ENCODE data around the gene BASP1. TPM values are rescaled to one million over a fixed set of nuclear protein-coding genes. Genes with fewer than 3 reads are reported as not detected.
"Not testable (repeated sequence)": the region's sequence is repeated elsewhere in the genome, so short reads cannot be mapped to it uniquely, and the experiment has no call there.

Gene BASP1
- polyA plus RNA-seq, 4 donors = 56.7 to 87.3 (median 85.9) TPM

- no peak for DNase-seq (ENCODE audit: low read depth in 4 of 4, low spot score in 3 of 4)
These were observed 65.1 kb downstream of the BASP1 start for GRCh38 chr5:17282283-17283120.

- DNase-seq (ENCODE audit: low read depth in 4 of 4, low spot score in 3 of 4) = no peak
These were observed 65.6 kb downstream of the BASP1 start for GRCh38 chr5:17283121-17283415.

GRCh38 chr5:17287501-17288155, 70.2 kb downstream of the BASP1 start:
- DNase-seq (ENCODE audit: low read depth in 4 of 4, low spot score in 3 of 4) = no peak

- no peak for DNase-seq (ENCODE audit: low read depth in 4 of 4, low spot score in 3 of 4)
These were observed 71.1 kb downstream of the BASP1 start for GRCh38 chr5:17288570-17288969.

- DNase-seq (ENCODE audit: low read depth in 4 of 4, low spot score in 3 of 4) = no peak
These were observed 72.5 kb downstream of the BASP1 start for GRCh38 chr5:17289681-17290539.

- no peak for DNase-seq (ENCODE audit: low read depth in 4 of 4, low spot score in 3 of 4)
These were observed 73.1 kb downstream of the BASP1 start for GRCh38 chr5:17290540-17290974.

- no peak for DNase-seq (ENCODE audit: low read depth in 4 of 4, low spot score in 3 of 4)
These were observed 75.1 kb downstream of the BASP1 start for GRCh38 chr5:17292434-17293015.

GRCh38 chr5:17294639-17295311, 77.3 kb downstream of the BASP1 start:
- no peak for DNase-seq (ENCODE audit: low read depth in 4 of 4, low spot score in 3 of 4)

- no peak for DNase-seq (ENCODE audit: low read depth in 4 of 4, low spot score in 3 of 4)
These were observed 78.2 kb downstream of the BASP1 start for GRCh38 chr5:17295671-17296070.

GRCh38 chr5:17302106-17302505, 84.7 kb downstream of the BASP1 start:
- DNase-seq (ENCODE audit: low read depth in 4 of 4, low spot score in 3 of 4) = no peak

- no peak for DNase-seq (ENCODE audit: low read depth in 4 of 4, low spot score in 3 of 4)
These were observed 85.2 kb downstream of the BASP1 start for GRCh38 chr5:17302604-17303003.

GRCh38 chr5:17304282-17304681, 86.9 kb downstream of the BASP1 start:
- DNase-seq (ENCODE audit: low read depth in 4 of 4, low spot score in 3 of 4) = no peak

GRCh38 chr5:17305017-17305416, 87.6 kb downstream of the BASP1 start:
- DNase-seq (ENCODE audit: low read depth in 4 of 4, low spot score in 3 of 4) = no peak

GRCh38 chr5:17305964-17306725, 88.7 kb downstream of the BASP1 start:
- no peak for DNase-seq (ENCODE audit: low read depth in 4 of 4, low spot score in 3 of 4)

- DNase-seq (ENCODE audit: low read depth in 4 of 4, low spot score in 3 of 4) = no peak
These were observed 89.3 kb downstream of the BASP1 start for GRCh38 chr5:17306726-17307091.

- DNase-seq (ENCODE audit: low read depth in 4 of 4, low spot score in 3 of 4) = not testable (repeated sequence)
These were observed 90.0 kb downstream of the BASP1 start for GRCh38 chr5:17307440-17307839.

- no peak for DNase-seq (ENCODE audit: low read depth in 4 of 4, low spot score in 3 of 4)
These were observed 91.1 kb downstream of the BASP1 start for GRCh38 chr5:17308326-17309065.

GRCh38 chr5:17309462-17309861, 92.0 kb downstream of the BASP1 start:
- no peak for DNase-seq (ENCODE audit: low read depth in 4 of 4, low spot score in 3 of 4)

GRCh38 chr5:17310502-17310901, 93.1 kb downstream of the BASP1 start:
- not testable (repeated sequence) for DNase-seq (ENCODE audit: low read depth in 4 of 4, low spot score in 3 of 4)

Data from left renal pelvis (tissue), 4 donors.